22Rv1 (cell line): Measurements from ENCODE around the gene ACSF3.
"Not testable (repeated sequence)": the region's sequence is repeated elsewhere in the genome, so short reads cannot be mapped to it uniquely, and the experiment has no call there.

Experiments
- H3K27ac ChIP-seq: fragments of 450-650 bp; 2 replicates; pipeline ENCODE4 v1.5.1; 2017
- CTCF ChIP-seq: fragments of 450-650 bp; IDR thresholded peaks from 2 replicates; pipeline ENCODE4 v1.5.1; 2017; ENCODE audit warnings: mild to moderate bottlenecking
- ZFX ChIP-seq: fragments of 450-650 bp; IDR thresholded peaks from 2 replicates; pipeline ENCODE4 v1.6.1; 2017; ENCODE audit warnings: antibody characterized with exemption, borderline replicate concordance

ACSF3 gene

DNA sequence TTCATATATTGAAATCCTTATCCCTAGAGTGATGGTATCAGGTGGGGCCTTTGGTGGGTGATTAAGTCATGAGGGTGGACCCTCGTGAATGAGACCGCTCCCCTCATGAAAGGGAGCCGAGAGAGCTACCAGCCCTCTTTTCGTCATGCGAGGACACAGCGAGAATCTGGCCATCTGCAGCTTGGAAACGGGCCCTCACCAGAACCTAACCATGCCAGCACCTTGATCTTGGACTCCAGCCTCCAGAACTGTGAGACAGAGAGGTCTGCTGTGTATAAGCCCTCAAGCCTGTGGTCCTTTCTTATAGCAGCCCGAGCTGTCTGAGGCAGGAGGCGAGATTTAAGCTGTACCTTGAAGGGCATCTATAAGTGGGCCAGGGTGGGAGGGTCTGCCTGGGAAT, 23.7 kb upstream of the ACSF3 start:
- H3K27ac ChIP-seq: no peak overlapping the region
- TF ChIP-seq ZFX: no peak
- TF ChIP-seq CTCF: no peak

DNA sequence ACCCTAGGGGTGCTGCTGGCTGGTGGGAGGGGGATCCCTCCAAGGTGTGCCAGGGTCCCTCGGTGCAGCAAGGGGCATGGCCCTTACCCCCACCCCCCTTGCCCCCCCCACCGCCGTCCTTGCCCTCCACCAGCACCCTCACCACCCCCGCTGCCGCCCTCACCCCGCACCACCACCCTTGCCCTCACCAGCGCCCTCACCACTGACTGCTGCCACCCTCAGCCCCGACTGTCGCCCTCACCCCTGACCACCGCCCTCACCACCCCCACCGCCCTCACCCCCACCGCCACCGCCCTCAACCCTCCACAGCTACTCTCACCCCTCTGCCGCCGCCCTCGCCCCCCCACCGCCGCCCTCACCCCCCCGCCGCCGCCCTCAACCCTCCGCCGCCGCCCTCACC, 23.1 kb upstream of the ACSF3 start:
- TF ChIP-seq ZFX (no peak), CTCF (no peak)
- no peak overlapping the region for H3K27ac ChIP-seq

- TF ChIP-seq CTCF (no peak), ZFX (no peak)
- H3K27ac ChIP-seq: no peak overlapping the region
Measured at GRCh38 chr16:89071686-89072547, 21.7 kb upstream of the ACSF3 start.

DNA sequence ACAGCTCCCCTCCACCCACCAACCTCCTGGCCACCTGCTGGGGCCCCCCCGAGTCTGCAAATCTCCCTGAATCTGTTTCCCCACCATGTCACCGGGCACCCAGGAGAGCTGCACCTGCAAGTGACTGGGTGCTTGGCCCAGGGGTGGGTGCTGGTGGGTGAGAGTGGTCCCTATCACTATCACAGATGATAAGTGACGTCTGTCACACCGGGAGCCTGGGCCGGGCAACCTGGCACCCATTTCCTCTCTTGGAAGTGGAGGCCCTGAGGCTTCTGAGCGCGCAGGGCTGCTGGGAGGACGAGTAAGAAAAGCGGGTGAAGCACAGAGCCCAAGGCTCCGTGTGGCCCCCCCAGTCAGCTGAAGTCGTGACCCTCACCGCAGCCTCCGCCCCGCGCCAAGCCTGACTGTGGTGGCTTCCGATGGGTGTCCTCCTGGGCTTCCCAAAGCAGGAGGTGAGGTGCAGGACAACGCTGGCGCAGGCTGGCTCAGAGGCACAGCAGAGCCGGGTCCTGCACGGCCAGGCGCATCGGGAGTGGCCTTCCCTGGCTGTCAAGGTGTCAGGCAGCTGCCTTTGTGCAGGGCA, 21.0 kb upstream of the ACSF3 start:
- TF ChIP-seq ZFX (no peak), CTCF (no peak)
- no peak overlapping the region for H3K27ac ChIP-seq

DNA sequence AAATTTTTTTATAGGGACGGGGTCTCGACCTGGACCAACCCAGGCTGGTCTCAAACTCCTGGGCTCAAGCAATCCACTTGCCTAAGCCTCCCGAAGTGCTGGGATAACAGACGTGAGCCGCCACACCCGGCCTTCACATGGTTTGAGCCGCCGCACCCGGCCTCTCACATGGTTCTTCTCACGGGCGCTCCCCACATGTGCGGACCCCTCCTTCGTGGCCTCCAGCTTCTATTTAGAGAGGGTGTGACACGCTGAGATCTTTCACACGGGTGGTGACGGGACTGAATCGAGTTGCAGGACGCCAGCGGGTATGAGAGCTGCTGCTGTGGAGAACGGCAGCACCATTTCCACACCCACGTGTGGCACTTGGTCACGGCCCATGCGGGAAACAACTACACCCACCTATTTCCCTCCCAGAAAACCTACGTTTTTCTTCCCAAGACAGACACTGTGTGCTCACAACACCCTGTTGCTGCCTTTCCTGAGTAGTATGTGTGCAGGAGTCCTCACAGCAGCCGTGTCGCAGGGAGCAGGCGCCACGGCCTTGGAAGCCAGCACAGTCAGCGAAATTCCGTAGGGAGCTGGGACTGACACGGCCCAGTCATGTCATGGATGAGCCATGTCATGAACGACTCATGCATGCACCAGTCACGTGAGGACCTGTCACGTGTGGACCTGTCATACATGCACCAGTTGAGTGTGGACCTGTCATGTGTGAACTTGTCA, 20.1 kb upstream of the ACSF3 start:
- H3K27ac ChIP-seq: no peak overlapping the region
- TF ChIP-seq ZFX (no peak), CTCF (no peak)

- not testable (repeated sequence) for H3K27ac ChIP-seq
Measured at GRCh38 chr16:89074072-89074674, 19.5 kb upstream of the ACSF3 start.

GRCh38 chr16:89074803-89075688, 18.6 kb upstream of the ACSF3 start:
- TF ChIP-seq ZFX: no peak
- no peak for TF ChIP-seq CTCF
- no peak overlapping the region for H3K27ac ChIP-seq
